ENCODE measurements around the gene BSDC1.

The BSDC1 gene

DNA sequence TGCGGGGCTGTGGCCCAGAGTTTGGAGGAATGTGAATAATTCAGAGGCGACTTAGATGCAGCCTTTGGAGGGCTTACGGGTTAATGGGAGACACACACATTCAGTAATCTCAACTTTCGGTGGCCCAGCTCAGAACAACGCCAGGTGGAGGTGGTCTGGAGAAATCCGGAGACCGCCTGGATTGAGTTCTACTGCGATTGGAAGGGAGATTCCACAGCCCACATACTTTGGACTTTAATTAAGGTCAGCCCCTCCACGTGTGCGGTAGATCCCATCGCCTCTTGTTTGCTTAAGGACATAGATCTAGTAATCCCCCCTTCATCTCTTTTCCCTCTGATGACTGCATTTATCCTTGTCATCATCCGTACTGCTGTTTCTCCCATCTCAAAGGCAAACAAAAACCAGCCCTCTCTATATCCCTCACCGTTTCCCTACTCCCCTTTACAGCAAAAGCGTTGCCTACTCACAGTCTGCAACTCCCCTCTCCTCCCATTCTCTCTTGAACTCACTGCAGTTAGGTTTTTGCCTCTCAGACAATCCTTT, 720 bp upstream of the BSDC1 start:
- DNase-seq (ENCODE audit: low read depth) = no peak

DNA sequence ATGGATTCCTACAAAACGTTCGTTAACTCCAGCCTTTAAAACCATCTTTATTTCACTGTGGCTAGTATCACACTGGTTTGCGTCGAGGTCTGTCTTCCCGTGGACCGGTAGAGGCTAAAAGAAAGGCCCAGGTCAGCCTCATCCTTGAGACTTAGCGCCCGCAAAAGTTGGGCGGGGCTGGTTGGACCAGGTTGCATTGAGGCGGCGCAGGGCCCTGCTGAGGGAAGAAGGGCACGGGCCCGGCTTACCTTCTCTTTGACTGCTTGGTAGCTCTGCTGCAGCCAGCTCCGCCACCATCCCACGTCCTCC, 455 bp downstream of the BSDC1 start:
- peak; percentile 13 for DNase-seq (ENCODE audit: low read depth)

DNA sequence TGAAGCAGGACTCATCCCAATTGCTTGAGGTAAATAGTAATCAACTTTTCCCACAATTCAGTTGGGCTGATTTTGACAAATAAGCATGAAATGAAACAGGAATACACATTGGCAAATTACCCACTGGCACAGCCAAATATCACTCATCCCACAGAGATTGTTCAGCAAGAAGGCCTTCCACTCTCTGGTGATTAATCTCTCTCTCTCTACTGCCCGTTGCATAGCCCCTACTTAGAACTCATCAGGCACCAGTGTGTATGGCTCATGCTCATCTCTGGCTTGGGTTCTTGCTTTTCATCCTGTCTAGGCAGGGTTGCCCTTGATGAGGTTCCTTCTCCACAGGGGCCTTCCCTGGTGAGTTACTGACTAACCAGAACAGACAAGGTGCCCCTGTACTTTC, 1.1 kb downstream of the BSDC1 start:
- DNase-seq (ENCODE audit: low read depth) = no peak

DNA sequence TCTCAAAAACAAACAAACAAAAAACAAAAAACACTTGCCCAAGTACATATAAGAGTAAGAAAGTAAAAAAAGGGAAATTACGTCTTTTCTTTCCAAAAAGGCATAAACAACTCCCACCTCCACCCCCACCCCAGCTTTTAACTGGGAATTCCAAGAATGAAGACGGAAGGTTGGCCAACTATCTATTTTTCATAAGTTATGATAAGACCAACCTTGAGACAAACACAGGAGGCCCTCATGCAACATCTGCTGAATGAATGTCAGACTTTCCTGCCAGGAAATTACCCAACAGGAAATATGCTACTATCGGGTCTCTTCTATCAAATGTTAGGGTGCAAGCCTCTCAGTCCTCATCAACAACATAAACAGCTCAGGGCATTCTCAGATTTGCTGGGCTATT, 1.9 kb downstream of the BSDC1 start:
- DNase-seq (ENCODE audit: low read depth) = no peak

DNA sequence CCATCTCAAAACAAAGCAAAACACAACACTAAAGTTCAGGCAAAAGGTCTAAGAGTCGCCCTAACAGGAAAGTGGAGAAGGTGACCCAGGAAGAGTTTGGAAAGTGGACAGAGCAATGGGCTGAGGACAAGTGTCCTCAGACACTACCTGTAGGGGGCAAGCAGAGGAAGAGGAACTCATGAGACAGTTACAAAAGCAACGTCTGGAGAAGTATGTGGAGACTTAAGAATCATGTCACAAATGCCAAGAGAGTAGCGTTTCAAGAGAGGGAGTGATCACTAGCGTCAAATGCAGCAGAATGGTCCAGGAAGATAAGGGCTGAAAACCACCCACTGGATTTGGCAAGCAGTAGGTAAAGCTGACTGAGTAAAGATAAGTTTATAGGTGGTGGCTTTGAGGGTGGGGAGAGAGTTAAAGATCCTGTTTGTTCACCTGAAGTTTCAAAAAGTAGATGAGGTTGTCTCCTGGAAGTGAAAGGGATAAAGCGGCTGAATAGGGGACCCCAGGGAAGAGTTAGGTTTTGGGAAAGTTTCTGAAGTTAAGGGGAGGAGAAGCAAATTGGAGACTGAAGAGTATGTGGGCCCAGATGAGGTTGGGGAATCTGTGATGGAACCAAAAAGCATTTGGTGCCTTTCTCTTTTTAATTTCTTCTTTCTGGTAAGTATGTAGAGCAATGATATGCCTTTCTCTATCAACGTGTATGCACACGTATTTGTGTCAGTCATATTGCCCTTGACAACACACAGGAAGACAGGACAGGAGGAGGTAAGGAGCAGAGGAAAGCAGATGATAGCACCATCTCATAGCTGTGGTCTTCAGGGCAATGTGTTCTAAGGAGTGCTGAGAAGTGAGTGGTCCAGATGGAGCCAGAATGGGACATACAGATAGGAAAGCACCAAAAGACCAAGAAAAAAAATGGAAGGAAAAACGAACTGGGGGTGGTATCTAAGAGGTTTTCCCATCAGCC, 3.1 kb downstream of the BSDC1 start:
- DNase-seq (ENCODE audit: low read depth) = no peak

DNA sequence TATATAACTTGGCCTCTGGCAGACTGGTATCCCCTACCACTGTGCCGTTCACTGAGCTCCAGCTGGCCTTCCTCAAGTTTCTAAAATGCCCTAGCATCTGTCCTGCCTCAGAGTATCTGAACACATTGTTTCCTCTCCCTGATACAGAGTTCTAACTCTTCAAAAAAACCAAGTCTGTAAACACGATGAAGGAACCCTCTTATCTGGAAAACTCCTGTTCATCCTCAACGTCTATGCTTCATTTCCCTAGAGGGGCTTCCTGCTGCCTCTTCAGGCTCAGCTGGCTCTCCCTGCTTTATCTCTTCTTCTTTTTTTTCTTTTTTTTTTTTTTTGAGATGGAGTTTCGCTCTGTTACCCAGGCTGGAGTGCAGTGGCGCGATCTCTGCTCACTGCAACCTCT, 5.6 kb downstream of the BSDC1 start:
- DNase-seq (ENCODE audit: low read depth) = no peak

DNA sequence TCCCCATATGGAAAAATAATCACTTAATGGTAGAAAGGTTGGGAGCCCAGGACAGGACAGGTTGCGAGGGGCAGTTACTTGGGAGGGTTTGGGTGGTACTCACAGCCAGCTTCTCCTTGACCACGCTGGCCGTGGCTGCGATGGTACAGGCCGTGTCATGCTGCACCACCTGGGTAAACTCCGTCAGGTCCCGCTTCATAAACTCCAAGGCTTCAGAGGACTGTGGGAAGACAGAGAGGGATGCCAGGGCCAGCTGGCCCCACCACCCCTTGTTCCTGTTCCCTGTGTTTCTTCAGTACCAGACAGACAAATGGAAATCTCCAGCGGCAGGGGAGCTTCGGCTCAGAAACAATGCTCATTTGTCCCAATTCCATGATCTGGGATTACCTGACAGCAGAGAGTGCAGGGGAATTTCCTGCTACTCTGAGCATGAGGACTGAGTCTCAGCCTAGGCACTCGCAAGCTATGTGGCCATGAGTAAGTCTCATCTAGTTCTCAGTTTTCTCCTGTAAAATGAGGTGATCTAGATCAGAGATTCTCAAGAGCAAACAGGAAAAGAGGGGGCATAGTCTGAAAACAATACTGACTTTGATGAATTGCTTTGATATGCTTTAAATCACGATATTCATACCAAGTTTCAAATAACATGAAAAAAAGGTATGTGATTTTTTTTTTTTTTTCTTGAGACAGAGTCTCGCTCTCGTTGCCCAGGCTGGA, 7.4 kb downstream of the BSDC1 start:
- DNase-seq (ENCODE audit: low read depth) = no peak

GRCh38 chr1:32380057-32380456, 14.2 kb downstream of the BSDC1 start:
- DNase-seq (ENCODE audit: low read depth) = no peak

DNA sequence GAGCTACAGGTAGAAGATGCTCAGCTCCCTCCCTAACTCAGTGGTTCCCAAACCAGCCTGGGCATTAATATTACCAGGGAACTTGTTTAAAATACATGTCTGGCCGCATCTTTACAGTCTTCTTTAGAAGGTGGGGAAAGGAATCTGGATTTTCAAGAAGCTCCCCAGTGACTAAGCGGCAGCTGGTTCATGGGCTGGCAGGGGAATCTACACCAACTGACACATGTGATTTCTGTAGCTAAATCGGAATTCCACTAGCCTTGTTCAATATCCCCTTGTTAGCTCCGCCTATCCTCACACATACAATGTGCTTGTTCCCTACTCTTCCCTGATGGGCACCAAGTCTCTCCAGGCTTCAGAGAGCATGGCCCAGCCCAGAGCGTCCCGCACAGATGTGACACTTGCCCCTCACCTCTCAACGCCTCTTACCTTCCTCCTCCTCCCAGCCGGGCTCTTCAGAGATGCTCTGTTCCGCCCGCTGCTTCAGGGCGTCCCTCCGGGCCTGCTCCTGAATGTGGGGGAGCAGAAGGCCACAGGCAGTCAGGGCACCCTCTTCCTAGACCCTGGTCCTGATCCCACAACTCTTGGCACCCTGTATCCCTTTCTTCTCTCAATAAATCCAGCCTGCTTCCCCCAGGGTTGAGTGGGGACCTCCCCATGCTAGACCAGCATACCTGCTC, 16.6 kb downstream of the BSDC1 start:
- no peak for DNase-seq (ENCODE audit: low read depth)

- no peak for DNase-seq (ENCODE audit: low read depth)
Observed at GRCh38 chr1:32376199-32376598, 18.0 kb downstream of the BSDC1 start.

DNA sequence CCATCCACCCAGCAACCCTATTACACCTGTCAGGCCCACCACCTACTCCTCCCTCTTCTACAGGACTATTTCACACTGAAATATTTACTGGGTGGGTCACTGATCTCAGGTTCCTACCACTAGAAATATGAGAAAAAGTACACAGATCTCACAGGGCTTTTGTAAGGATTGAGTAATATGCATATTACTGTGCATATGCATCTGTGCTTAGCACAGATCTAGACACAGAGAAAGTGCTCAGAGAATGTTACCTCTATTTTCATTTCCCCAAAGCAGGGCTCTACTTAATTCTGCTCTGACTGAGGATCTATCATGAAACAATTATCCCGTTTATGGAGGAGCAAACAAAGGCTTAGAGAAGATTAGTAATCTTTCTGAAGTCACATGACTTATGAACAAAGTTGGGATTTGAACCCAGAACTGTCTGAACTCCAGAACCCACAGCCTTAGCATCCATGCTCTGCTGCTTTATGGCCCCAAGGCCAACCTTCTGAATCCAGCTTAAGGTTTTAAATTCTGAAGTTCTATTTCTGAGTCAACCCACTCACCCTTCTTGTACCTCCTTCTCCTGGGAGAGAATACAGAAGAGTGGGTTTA, 20.1 kb downstream of the BSDC1 start:
- no peak for DNase-seq (ENCODE audit: low read depth)

DNA sequence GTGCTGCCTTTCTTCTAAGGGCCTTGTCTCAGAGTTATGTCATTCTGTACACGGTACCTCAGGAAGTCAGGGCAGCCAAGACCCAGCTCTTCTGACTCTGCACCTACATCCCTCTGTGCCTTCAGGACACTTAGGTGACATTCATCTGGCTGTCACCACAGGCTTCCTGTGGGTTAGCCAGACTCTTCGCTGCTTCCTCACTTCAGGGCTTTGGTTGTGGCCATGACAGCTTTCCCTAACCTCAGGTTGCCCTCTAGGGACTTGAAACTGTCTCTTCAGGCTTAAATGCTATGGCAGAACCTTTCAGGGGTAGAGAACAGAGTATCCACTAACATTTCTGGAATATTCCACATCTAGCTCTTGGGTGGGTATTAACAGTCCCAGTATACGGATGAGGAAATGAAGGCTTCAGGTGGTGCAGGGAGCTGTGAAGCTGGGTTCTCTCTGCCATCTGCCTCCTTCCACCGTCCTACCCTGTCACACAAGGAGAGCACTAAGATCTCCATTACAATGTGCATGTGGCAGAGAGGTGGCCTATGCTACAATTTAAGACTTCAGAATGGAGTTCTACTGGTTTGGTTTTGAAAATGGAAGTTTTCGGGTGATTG, 22.0 kb downstream of the BSDC1 start:
- no peak for DNase-seq (ENCODE audit: low read depth)

- no peak for DNase-seq (ENCODE audit: low read depth)
Observed at GRCh38 chr1:32367912-32368635, 26.2 kb downstream of the BSDC1 start.

DNA sequence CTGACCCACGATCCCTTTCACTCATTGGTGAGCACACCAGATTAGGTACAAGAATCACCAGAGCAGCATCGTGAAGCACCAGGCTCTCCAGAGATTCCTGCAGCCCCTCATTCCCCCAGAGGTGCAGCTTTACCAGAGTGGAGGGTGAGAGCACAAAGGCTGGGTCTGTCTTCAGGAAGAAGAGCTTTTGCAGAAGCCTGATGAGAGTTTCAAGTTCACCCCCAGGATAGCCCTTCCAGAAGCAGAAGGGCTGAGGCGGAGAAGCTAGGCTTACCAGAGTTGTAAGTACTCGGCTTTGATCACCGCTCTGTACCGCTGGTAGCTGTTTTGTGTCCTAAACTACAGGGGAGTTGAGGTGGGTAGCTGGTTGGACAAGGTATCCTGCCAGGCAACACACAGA, 28.8 kb downstream of the BSDC1 start:
- no peak for DNase-seq (ENCODE audit: low read depth)

- no peak for DNase-seq (ENCODE audit: low read depth)
Observed at GRCh38 chr1:32364836-32365235, 29.4 kb downstream of the BSDC1 start.

DNA sequence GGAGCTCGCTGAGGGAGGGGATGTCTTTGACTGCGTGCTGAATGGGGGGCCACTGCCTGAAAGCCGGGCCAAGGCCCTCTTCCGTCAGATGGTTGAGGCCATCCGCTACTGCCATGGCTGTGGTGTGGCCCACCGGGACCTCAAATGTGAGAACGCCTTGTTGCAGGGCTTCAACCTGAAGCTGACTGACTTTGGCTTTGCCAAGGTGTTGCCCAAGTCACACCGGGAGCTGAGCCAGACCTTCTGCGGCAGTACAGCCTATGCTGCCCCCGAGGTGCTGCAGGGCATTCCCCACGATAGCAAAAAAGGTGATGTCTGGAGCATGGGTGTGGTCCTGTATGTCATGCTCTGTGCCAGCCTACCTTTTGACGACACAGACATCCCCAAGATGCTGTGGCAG, 30.5 kb downstream of the BSDC1 start:
- DNase-seq (ENCODE audit: low read depth) = no peak

- no peak for DNase-seq (ENCODE audit: low read depth)
Observed at GRCh38 chr1:32362474-32363313, 31.5 kb downstream of the BSDC1 start, which contains the start of the genes FAM229A and TSSK3. Gene FAM229A (minus strand): TSS chr1:32362485. CDS start chr1:32362091, 394 bp downstream. Gene TSSK3 (plus strand): TSS chr1:32362539. CDS start chr1:32362702, 163 bp downstream.

DNA sequence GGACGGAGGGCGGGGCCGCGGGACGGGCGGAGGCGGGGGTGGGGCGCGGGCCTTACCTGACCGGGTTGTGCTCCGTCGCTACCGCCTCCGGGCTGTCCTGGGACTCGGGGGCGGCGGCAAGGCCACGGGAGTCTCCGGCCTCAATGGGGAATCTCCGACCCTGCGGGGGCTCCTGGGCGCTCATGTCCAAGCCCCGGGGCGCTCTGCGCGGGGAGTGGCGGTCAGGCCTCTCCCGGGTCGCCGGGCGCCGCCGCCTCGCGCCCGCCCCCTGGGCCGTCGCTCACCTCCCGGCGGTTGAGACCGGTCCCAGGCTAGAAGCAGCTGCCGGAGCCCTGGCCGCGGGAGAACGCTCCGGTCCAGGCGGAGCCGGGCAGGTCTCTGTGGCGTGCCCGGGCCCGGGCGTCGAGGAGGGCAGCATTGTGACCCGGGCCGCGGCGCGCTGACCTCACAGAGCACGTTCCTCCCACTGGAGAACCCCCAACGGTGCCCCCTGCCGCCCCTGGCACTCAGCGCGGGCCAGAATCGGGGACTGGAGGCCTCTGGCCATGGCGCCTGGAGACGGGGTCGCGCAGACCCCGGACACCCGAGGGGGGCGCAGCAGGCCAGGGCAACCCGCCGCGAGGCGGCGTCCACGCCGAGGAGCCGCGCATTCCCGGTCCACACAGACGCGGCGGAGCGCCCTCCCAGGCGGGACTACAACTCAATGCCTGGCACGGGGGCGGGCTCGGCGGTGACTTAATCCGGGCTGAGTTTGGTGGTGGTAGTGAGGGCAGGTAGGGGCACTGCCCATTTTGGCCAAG, 32.4 kb downstream of the BSDC1 start:
- DNase-seq (ENCODE audit: low read depth) = no peak

DNA sequence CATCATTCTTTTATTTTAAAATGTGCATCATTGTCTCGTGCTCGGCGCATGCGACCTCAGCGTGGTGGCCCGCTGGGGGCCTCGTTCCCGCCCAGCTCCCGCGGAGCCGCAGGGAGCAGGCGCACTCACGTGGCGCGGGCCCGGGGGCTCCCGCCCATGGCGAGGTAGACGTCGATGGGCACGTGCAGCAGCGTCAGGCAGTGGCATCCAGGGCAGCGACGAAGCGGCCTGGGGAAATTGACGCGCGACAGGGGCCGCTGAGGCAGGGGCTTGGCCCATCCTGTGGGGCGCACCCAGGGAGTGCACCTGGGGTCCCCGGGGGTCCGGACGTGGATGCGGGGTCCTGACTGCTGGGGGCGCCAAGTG, 33.0 kb downstream of the BSDC1 start:
- no peak for DNase-seq (ENCODE audit: low read depth)
